HG03060 (cell line): ENCODE results near the gene ADAMTS6.

Experiments used
- ATAC-seq: cut with Tn5 transposase; IDR thresholded peaks from one replicate; pipeline ENCODE4 v1.9.1; 2021; ENCODE audit warnings: low read depth, moderate number of reproducible peaks; ENCODE audit not compliant: unreplicated experiment

The ADAMTS6 gene

DNA sequence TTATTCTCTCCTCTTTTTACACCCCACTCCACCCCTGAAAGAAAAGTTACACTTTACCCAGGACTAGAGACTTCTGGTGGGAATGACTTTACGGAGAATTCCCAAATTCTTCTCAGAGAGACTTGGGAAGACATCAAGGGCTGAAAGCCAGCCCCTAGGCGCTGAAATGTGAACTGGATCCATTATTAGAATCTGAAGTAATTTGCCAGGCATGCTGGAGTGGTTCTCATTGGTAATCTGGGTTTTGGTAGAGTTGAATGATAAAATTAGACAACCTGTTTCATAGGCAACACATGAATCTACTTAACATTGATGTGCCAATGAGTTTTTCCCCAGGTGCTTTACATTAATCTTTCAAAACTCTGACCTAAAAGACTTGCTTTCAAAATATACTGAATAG is 324.8 kb downstream of the ADAMTS6 start:
- no peak for ATAC-seq

DNA sequence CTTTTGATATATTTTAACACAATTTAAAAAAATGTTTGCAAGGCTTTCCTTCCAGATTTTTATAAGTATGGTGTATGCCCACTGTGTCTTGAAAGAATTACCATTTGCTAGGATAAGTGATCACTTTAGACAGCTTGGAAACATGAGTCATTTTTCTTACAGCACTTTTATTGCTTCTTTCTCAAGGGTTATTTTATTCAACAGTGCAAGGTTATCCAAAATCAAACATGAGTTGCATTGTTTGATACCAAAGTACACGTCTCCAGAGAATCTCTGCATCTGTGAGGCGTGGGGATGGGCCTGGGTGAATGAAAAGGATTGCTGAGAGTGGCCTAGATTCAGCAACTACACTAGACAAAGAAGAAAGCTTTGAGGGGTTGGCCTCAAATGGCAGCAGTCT is 329.6 kb downstream of the ADAMTS6 start:
- ATAC-seq, result no peak

DNA sequence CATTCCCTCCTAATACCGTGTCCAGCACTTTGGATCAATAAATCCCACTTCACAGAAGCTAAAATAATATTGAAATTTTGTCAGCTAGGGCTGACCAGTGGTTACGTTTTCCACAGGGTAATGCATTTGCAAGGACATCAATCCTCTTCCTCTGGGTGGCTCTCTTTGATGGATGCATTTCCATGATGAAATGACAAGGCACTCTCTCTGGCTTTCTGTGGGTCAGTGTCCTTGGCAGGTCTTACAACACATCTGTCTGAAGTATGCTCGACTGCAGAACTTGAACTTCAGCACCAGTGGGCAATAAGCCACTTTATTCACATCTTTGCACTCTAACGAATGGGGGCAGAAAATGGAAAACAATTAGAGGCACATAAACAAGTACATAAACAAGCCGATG is 330.1 kb downstream of the ADAMTS6 start:
- no peak for ATAC-seq

DNA sequence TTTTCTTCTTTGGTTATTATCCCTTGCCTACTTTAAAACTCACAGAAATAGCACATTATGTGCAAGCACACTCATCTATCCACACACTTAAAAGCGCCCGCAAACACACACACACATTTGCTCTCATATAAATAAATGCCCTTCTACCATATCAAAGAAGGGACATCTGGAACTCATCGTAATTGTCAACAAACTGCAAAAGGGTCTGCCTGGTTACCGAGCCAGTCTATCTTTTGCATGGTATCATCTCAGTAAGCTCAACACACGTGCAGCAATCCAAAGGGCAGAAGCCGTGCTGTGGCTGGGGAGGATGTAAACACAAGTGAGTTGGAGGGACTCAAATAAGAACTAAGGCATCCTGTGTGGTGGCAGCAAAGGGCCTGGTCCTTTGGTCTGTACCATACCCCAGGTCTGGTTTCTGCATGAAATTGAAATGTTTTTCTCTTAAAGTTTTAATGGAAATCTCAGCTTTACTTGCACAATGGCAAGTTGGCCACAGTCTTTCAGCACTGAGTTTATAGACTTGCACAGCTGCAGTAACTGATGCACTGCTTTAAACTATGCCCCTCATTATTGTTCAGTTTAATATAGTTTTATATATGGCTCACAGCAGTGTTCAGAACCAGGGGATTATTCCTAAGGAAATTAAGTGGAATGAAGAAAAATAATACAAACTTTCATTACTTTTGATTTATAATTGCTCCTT is 331.0 kb downstream of the ADAMTS6 start:
- no peak for ATAC-seq

DNA sequence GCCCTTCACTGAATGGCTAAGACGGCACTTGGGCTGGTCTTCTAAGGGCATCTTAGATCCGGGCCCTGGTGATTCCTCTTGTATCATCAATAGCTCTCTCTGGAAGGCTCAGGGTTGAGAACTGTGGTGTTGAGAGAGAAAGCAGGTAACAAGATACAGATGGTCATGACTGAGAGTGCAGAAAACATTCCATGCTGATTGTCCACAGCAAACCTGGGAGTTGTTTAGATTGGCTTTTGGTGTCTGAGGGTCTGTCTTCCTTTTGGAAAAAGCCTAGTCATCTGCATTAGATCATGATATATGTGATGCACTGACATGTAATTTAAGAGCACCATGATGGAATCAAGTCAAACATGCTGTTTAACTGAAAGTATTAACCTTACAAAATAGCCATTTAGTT is 331.9 kb downstream of the ADAMTS6 start:
- no peak for ATAC-seq

DNA sequence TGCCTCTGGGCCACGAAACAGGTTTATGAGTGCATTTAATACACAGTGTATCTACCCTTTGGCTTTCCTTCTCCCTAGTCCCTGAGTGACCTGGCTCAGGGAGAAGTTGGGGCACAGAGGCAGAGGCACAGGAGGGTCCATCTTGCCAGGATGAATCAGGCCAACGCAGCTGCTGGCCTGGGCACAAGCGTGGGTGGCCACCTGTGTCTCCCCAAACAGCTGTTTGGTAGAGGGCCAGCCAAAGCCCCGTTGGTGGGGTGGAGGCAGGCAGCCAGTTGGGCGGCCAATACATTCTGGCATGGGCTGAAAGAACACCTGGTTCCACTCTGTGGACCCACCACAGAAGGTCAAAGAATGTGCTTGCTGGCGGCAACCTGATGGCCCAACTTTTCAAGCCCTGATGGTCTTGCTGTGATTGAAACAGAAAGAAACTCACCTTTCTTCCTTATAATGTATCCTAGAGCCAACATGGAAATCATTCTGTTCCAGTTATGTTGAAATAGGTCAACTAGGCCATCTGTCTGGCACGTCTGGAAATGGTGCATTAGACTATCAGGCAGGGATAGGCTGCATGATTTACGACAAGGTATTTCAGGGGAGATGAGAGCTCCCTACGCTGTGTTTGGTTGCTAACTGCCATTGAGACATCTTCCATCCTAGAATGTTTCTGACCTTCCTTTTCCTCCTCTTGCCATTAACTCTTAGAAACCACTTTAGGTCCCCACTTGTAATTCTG is 337.4 kb downstream of the ADAMTS6 start:
- no peak for ATAC-seq

DNA sequence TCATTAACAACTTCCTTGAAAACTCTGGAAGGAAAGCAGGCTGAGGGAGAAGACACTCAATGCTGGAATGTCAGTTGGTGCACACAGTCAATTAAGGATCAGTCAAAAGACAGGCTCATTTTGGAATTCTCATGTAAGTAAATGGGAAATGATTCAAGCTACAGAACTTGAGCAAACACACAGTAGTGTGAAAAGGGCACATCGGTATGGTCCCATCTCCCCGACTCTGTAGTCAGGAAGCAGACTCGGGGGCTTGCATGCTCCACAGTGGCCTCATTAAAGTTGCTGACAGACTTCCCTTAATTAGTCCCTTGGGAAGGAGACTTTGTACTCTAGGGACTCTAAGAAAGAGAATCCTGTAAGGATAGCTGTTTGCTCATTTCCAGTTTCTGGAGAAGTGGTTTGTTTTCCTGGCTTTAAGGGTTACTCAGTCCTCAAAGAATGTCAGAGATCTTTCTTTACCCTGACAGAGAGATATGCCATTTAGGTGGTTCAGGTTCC is 339.2 kb downstream of the ADAMTS6 start:
- no peak for ATAC-seq

DNA sequence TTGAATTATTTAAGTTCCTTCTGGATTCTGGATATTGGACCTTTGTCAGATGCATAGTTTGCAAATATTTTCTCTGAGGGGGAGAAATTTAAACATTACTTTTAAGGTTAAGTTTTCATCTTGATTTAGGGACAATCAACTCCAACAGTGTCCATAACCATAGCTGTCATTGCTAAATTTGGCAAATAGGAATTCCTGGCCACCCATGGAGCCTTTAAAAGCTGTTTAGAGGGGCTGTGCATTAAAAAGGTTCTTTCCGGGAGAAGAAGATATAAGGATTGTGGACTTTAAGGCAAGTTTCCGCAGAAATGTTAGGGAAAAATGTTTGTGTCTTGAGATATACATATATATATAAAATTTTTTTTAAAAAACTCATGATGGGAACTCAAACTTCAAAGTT is 339.7 kb downstream of the ADAMTS6 start:
- no peak for ATAC-seq

DNA sequence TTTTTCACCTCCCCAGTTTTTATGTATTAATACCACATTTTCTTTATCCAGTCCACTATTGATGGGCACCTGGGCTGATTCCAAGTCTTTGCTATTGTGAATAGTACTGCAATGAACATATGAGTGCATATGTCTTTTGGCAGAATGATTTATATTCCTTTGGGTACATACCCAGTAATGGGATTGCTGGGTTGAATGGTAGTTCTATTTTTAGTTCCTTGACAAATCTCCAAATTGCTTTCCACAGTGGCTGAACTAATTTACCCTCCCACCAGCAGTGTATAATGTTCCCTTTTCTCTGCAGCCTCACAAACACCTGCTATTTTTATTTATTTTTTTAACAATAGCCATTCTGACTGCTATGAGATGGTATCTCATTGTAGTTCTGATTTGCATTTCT is 340.2 kb downstream of the ADAMTS6 start:
- no peak for ATAC-seq

DNA sequence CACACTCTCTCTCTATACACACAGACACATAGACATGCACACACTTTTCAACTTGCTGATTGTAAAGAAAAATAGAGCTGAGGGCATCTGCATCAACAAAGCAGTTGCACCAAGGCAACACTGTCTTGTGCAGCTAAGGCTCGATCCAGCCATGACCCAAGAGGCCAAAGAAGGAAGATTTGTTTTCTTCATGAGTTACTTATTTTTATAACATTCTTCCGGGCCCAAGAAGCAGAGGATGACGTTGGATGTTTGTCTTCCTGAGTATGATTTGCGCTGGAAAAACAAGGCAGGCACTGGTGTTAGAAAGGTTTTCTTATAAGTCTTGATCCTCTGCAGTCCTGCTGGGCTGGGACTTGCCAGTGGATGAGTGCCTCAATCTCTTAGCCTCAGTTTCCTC is 344.1 kb downstream of the ADAMTS6 start:
- no peak for ATAC-seq

DNA sequence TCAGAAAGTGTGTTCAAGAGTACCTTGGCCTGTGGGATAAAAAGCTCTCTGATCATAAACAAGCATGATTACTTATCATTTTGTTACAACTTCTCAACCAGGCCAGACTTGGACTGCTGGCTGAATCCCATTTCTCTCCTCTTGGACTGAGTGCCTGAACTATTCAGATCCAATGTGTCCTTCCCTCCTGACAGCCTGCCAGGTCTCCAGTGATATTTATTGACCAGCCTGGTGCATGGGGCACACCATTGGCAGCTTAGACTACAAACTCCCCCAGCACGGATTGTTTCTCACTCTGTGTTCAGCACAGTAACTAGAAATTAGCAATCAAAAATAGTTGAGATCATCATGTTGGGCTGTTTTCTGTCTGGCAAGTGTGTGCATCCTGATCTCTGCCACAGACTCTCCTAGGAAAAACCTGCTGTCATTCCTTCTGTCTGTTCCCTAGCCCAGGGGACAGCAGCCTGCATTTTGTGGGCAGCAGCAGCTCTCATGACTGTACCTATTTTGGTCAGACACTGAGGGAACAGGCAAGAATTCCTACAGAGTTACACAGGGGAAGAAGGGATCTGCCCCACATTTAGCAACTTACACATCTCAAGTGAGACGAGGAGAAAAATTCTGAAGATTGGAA is 348.1 kb downstream of the ADAMTS6 start:
- ATAC-seq, result no peak

DNA sequence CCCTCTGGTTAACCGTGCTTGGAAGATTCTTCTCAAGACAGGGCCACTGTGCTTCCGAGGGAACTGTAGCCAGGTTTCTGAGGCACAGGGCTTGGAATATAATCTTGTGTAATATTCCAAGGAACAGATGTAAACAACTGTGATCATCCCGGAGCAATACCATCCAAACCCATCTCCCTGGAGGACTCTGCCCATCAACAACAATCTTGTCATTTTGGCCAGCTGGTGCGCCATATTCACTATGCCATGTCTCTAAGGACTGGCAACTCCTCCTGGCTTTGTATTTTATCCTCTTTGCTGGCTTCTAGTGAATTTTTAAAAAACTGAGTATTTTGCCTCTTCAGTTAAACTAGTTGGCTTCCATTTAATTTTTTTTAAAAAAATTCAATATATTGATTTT is 349.3 kb downstream of the ADAMTS6 start:
- ATAC-seq, result no peak

DNA sequence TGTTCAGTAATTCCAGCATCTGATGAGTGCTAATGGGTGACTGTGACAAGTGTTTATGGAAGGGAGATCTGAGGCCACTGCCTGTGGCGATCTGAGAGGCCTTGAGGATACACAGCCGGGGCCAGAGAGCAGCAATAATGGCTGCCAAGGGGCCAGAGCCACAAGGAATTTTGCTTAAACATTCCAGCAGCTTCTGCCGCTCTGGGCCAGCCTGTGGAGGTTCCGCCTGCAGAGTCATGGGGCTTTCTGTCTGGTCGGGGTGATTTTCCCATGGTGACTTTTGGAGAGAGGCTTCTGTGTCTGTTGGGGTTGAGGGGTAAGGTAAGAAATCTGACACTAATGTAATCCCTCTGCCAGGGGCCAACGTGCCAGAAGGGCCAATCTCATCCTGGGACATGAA is 353.5 kb downstream of the ADAMTS6 start:
- no peak for ATAC-seq

DNA sequence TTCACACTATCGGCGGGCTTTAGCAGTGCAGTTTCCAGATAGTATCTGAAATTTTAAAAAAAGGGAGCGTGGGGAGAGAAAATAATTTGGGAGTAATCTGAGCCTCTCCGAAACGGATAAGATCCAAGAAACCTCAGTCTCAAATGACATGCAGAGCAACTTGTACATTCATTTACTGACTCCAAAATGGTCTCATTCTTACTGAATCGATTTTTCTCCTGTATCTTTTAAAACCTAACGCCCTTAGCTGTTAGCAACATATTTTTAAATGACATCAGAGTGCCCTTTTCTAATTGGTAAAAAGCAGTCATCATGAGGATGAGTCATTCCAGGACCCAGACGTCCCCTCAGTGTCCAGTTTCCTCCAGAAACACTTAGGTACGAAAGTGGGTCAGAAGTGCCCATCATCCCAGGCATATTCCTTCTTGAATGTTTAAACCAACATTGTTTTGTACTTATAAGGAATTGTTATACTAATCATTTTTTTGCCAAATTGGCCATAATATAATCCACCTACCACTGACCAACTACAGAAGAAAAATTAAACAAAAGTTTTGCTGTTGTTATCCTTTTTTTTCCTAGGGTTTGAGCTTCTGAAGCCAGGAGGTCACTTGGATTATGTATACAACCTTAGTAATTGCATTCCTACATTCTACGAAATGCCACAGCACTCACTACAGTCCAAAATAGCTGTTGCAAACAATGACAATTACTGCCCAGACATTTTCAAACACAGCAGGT is 354.4 kb downstream of the ADAMTS6 start:
- ATAC-seq, result no peak

DNA sequence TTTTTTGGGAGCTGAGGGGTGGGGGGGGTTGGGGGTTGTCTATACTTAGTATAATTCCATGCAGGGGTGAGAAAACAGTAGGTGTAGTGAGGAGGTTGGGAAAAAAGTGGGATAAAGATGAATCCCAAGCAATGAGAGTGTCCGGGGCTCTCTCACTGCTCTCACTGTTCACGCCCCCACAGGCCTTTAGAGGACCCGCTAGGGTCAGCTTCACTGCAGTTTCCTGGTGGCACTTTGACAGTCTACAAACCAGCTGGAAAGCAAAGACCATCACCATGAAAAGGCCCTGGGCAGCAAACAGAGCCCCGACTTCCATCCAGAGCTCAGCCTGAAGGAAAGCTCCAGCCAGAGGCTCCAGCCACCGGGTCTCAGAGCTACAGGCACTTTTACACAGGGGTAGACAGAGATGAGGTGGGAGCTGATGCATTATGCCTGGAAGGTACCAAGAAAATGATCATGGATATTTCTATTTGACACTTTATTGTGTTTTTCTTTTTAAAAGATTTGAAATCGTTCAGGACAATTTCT is 355.1 kb downstream of the ADAMTS6 start:
- ATAC-seq, result no peak

DNA sequence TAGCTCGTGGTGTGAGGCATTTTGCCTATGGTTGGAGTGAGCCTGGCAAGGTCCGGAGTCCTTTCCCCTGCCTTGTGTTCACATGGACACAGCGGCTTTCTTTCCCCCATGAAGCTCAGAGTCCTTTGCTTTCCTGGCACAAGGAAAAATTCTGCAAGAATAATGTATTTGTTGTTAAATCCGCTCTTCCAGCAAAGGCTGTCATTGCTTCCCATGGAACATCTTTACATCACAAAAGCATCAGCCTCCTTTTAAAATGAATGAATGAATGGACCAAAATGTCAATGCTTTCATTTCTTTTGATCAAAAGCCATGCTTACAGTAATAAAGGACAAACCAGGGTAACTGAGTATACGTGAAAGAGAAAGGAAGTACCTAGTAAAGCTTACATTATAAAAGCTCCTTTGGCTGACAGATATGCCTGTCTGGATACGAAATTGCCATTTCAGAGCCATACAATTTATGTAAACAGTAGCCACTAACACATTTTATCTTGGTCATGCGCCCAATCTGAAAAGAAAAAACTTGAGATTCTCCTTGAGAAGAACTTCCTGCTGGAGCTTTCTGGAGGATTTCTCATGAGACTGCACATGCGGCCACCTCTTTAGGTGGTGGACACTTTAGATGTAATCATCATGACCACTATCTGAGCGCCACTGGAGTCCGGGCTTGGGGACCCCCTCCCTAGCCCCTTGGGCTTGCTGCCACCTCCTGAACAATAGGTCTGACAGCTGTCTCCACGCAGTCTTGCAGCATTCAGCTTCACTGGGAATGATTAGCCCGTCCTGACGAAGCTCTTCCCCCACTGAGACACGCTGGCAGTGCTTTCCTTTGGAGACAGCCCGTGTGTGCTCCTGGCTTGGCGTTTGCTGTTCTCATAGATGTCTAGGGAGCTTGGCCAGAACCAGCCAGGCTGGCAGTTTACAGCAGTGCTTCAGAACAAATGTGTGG is 355.9 kb downstream of the ADAMTS6 start:
- no peak for ATAC-seq

DNA sequence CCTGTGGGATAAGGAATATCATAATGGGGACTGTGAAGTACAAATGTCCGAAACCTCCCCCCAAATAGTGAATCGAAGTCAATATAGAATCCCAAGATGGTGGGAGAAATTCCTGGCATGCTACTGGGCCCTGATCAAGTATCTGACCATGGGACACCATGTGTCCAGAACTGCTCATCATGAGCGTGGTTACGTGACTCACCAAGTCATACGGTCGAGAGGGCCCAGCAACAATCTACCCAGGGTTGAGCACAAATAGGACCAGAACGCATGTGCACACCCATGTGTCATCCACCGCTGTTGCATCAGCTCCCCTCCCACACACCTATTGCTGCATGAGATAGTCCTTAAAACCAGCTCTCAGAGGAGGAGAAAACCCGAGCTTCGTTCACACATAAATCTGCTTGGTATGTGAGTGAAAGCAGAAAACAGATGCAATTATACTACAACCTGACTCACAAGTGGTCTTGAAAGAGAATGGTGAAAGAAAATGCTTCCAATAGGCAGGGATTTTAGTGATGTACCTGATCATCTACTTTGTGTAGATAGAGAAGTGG is 359.8 kb downstream of the ADAMTS6 start:
- ATAC-seq, result no peak

DNA sequence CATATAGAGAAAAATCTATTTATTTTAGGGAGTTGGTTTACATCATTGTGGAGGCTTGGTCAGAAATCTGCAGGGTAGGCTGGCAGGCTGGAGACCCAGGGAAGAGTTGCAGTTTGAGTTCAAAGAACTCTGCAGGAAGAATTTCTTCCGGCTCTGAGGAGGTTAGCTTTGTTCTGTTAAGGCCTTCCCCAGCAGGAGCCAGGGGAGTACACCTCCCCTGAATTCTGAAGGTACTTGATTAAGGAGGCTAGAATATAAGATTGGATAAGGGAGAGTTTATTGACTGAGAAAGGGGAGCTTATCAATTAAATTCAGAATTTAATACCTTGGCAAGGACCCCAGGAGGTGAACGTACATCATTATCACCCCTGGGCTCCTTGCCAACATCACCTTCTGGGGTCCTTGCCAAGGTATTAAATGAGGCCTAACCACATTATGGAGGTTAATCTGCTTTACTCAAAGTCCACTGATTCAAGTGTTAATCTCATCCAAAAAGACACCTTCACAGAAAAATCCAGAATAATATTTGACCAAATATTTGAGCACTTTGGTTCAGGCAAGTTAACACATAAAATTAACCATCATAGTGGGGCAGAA is 361.3 kb downstream of the ADAMTS6 start:
- ATAC-seq, result no peak

DNA sequence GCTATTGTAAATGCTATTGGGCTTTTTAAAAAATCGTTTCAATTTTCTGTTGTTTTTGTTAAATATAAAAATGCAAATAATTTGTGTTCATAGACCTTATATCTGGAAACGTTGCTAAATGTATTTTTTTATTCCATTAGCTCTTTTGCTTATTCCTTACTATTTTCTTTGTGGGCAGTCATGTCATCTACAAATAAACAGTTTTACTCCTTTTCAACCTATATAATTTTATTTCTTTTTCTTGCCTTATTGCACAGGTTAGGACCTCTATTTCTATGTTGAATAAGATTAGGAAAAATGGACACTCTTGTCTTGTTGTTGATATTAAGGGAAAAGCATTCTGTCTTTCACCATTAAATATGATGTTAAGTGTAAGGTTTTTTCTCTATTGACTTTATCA is 364.2 kb downstream of the ADAMTS6 start:
- ATAC-seq, result no peak
